HepG2 (cell line): ENCODE data around the gene SHISA9. TPM values are rescaled to one million over a fixed set of nuclear protein-coding genes. Genes with fewer than 3 reads are reported as not detected.
"Not testable (repeated sequence)": the region's sequence is repeated elsewhere in the genome, so short reads cannot be mapped to it uniquely, and the experiment has no call there.

ENCODE experiments used
- ATAC-seq: fragments of 200-7000 bp; cut with Tn5 transposase; 3 replicates; pipeline ENCODE4 v1.9.1; 2020; ENCODE audit warnings: mild to moderate bottlenecking, moderate library complexity
- BruUV-seq: library from RNA; stranded (reverse); fragments of 400-500 nt; replicated peaks from 2 replicates; lab custom pipeline; 2021; lab: Mats Ljungman, UMichigan
- CTCF ChIA-PET: fragments of 300-600 bp; formaldehyde crosslinking; extraction: SDS; loops from one replicate; lab custom pipeline; 2021; ENCODE audit warnings: low total read pairs, inconsistent platforms, low intra/inter-chr PET ratio; lab: Yijun Ruan, JAX
- POLR2A ChIA-PET: fragments of 350-600 bp; sonication (Branson Sonifier 250); formaldehyde crosslinking; loops from one replicate; lab custom pipeline; 2020; ENCODE audit warnings: antibody characterized with exemption, inconsistent platforms; lab: Yijun Ruan, JAX
- DNase-seq: peaks from one replicate; pipeline ENCODE4 v3.0.0-alpha.2; 2015; ENCODE audit warnings: low spot score
- FAIRE-seq: peaks from 3 replicates; lab custom pipeline; 2011; peaks lifted over from hg19 to GRCh38; lab: Jason Lieb, UNC
- H2AFZ ChIP-seq: one replicate; pipeline ENCODE4 v1.6.1; 2011; ENCODE audit warnings: low read length, inconsistent platforms
- H3K27ac ChIP-seq: fragments of 300-600 bp; 3 replicates; pipeline ENCODE4 v1.8.0; 2011; ENCODE audit warnings: mixed run types, mild to moderate bottlenecking, mixed read lengths, low read length, inconsistent platforms; ENCODE audit not compliant: insufficient read depth; ENCODE audit errors: extremely low read length
- H3K27me3 ChIP-seq, 2 experiments: fragments of 200-600 bp in 1 of 2; 2 replicates in 1 of 2; 3 replicates in 1 of 2; pipeline versions ENCODE4 v1.6.0 to v1.8.0; 2011; ENCODE audit warnings: low read length in 2 of 2, mild to moderate bottlenecking in 2 of 2, moderate library complexity in 2 of 2, inconsistent platforms in 1 of 2; ENCODE audit not compliant: insufficient read depth in 2 of 2, control insufficient read depth in 1 of 2
- H3K36me3 ChIP-seq, 2 experiments: fragments of 200-600 bp in 1 of 2; replicated peaks in 1 of 2; 2 replicates in 1 of 2; 3 replicates in 1 of 2; pipeline versions ENCODE4 v1.5.1 to v1.8.0; 2011; ENCODE audit warnings: low read length in 2 of 2, inconsistent platforms in 1 of 2; ENCODE audit not compliant: insufficient read depth in 2 of 2, control insufficient read depth in 1 of 2
- H3K4me1 ChIP-seq: 2 replicates; pipeline ENCODE4 v1.5.1; 2012; ENCODE audit warnings: low read length, inconsistent platforms; ENCODE audit not compliant: insufficient read depth
- H3K4me2 ChIP-seq: 2 replicates; pipeline ENCODE4 v1.6.0; 2011; ENCODE audit warnings: low read depth, low read length, inconsistent platforms
- H3K4me3 ChIP-seq, 3 experiments: fragments of 200-600 bp in 1 of 3; sonication (generic), shearing (Covaris generic) in 1 of 3; replicated peaks in 1 of 3; 2 replicates each; pipeline ENCODE4 v1.5.1; 2011 to 2016; ENCODE audit warnings: low read length in 3 of 3, inconsistent platforms in 2 of 3, low read depth in 2 of 3, mild to moderate bottlenecking in 2 of 3, control low read depth in 1 of 3, mixed read lengths in 1 of 3; ENCODE audit not compliant: insufficient read depth in 1 of 3
- H3K79me2 ChIP-seq: one replicate; pipeline ENCODE4 v1.6.1; 2011; ENCODE audit warnings: low read length, inconsistent platforms; ENCODE audit not compliant: insufficient read depth
- H3K9ac ChIP-seq: 2 replicates; pipeline ENCODE4 v1.6.0; 2011; ENCODE audit warnings: mild to moderate bottlenecking, low read depth, low read length, inconsistent platforms; ENCODE audit not compliant: insufficient read depth
- H3K9me3 ChIP-seq: 2 replicates; pipeline ENCODE4 v1.5.1; 2012; ENCODE audit warnings: mild to moderate bottlenecking, low read length
- H4K20me1 ChIP-seq: 2 replicates; pipeline ENCODE4 v1.6.0; 2011; ENCODE audit warnings: inconsistent platforms, mild to moderate bottlenecking, low read length, moderate library complexity; ENCODE audit not compliant: insufficient read depth
- LRRFIP1 ChIP-seq: sonication (generic); formaldehyde crosslinking; conservative IDR thresholded peaks from 2 replicates; pipeline ENCODE4 v1.4.0; 2020; ENCODE audit warnings: missing genetic modification reagents
- MAFF ChIP-seq: IDR thresholded peaks from 2 replicates; pipeline ENCODE4 v1.6.1; 2011; ENCODE audit warnings: low read depth, low read length, improper control_type of control experiment
- ZGPAT ChIP-seq: IDR thresholded peaks from 2 replicates; pipeline ENCODE4 v1.6.1; 2016; ENCODE audit warnings: mild to moderate bottlenecking
- ZKSCAN1 ChIP-seq: fragments of 150-350 bp; IDR thresholded peaks from 2 replicates; pipeline ENCODE4 v1.6.1; 2014; ENCODE audit warnings: low read length
- ZNF430 ChIP-seq: sonication (generic); formaldehyde crosslinking; IDR thresholded peaks from 2 replicates; pipeline ENCODE4 v1.9.0; 2021; ENCODE audit warnings: mild to moderate bottlenecking, missing genetic modification reagents
- ZNF431 ChIP-seq: sonication (generic); formaldehyde crosslinking; IDR thresholded peaks from 2 replicates; pipeline ENCODE4 v1.9.0; 2022; ENCODE audit warnings: missing genetic modification reagents, low read depth, mild to moderate bottlenecking, borderline replicate concordance
- WGBS: methylation state at CpG from one replicate; pipeline ENCODE4 v1.1.6; 2017; ENCODE audit warnings: low lambda C conversion rate; 5-methylcytosine and 5-hydroxymethylcytosine counted together
- in situ Hi-C: cut with HindIII; loops from 2 replicates; pipeline ENCODE4 v1.10.0; 2017; ENCODE audit warnings: low pct_unique_long_range_greater_than_20kb; ENCODE audit not compliant: extremely low pct_ligation_motif_present
- intact Hi-C: fragments of 100-400 bp; cut with micrococcal nuclease; formaldehyde crosslinking; loops from one replicate; pipeline ENCODE4 v1.10.0; 2022; ENCODE audit not compliant: unreplicated experiment
- polyA plus RNA-seq, 8 experiments: library from polyadenylated mRNA; depleted of rRNA in 3 of 8; stranded (reverse) in 7 of 8; unstranded in 1 of 8; fragments of >200 nt; fragmentation: Illumina TruSeq in 4 of 8; extraction: Trizol in 4 of 8; gene quantifications; 2 replicates each; pipeline versions ENCODE4 v1.2.1 to v1.2.3, GENCODE V29; 2011 to 2016; ENCODE audit warnings: low read depth in 4 of 8, missing spikeins in 1 of 8, mixed read lengths in 1 of 8; ENCODE audit not compliant: insufficient read depth in 1 of 8
- total RNA-seq, 5 experiments: library from RNA; depleted of rRNA; stranded (reverse); fragments of >200 nt; fragmentation: Illumina TruSeq; extraction: Trizol; gene quantifications; 2 replicates each; pipeline ENCODE4 v1.2.3, GENCODE V29; 2016; ENCODE audit warnings: low read depth in 1 of 5

SHISA9 gene
- total and polyA plus RNA-seq, 2 of the 13 experiments (the other 11 are each of a cell fraction or from before 2014, with no cell fraction given), result 0.01 TPM; not detected in 1

DNA sequence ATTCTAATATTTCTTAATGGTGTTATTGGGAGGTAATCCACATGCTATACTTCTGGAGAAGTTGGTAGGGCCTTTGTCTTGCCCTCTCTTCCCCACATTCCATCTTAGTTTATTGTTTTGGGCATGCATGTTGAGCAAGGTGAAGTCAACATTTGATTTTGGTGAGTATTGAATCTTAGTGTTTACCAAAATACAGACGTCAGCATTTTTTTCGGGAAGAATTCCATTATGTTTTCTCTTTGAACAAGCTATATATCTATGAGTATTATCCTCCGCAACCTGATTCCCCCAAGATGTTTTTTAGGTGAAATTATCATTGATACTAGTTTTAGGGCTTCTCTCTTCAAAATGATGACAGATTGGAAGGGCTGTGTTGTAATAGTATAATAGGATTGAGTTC, 47.4 kb upstream of the SHISA9 start (continued):
- TF ChIP-seq LRRFIP1 (CRISPR knock-in tag), result no peak
- TF ChIP-seq ZKSCAN1, result no peak
- peak; percentile 98 for TF ChIP-seq MAFF
- no peak for TF ChIP-seq ZGPAT (CRISPR knock-in tag)

- DNase-seq, H4K20me1 ChIP-seq, H3K9ac ChIP-seq, H3K27ac ChIP-seq, H3K36me3 ChIP-seq, H3K4me3 ChIP-seq, H3K9me3 ChIP-seq, H2AFZ ChIP-seq, POLR2A ChIA-PET, CTCF ChIA-PET, in situ Hi-C loops, ATAC-seq, H3K4me2 ChIP-seq, FAIRE-seq, H3K27me3 ChIP-seq, H3K4me1 ChIP-seq, H3K79me2 ChIP-seq, BruUV-seq: not testable (repeated sequence)
- TF ChIP-seq ZNF431 (peak; percentile 59; the same call in 1 of the 2 replicates), ZNF430 (CRISPR knock-in tag) (peak; percentile 57; the same call in 1 of the 2 replicates)
- intact Hi-C loops, result loop anchor here (5.0 kb wide), 1 partner anchor 430 kb away; no protein-coding TSS in a partner anchor
- WGBS, result 12% methylated on average over 2 of the region's 2 CpGs
Measured at GRCh38 chr16:12857435-12857834, 44.0 kb upstream of the SHISA9 start.
